ENCODE data around the gene TLE7. TPM values are rescaled to one million over a fixed set of nuclear protein-coding genes. Genes with fewer than 3 reads are reported as not detected.
A peak's percentile ranks its signal among the peaks of the same experiment; 100 is the strongest.

Gene TLE7
- total and polyA plus RNA-seq, 5 donors from 2014 or later: not detected

DNA sequence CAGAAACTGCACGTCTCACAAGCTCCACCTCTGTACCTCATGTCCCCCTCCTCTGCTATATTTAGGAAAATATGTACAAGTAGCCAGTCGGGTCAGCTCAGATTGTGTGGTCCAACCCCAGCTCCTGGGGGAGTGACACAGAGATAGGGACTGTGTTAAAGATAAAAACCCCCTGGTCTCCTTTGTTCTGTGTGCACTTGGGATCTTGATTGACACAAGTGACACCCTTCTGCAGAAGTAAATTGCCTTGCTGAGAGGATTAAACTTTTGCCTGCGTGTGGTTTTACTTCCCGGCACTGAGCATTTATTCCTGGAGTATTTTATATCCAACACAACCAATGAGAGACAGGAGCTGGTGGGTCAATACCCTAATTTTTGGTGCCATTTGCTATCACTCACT is 37.5 kb downstream of the TLE7 start:
- Histone ChIP-seq H3K27ac (ENCODE audit: insufficient read depth, low read length, poor library complexity, severe bottlenecking) (no peak overlapping the region), H3K4me1 (ENCODE audit: control insufficient read depth, insufficient read depth, low read length, poor library complexity, severe bottlenecking) (peaks cover 4% of the 10 kb centered on the region), H3K4me3 (ENCODE audit: low read depth, low read length) (no peak overlapping the region), H3K36me3 (ENCODE audit: control insufficient read depth, insufficient read depth, low read length) (no peaks in the 10 kb centered on the region), H3K27me3 (ENCODE audit: control insufficient read depth, insufficient read depth, low read length) (peaks cover 2% of the 10 kb centered on the region), H3K9me3 (ENCODE audit: control insufficient read depth in 2 of 2, low read length in 2 of 2) (no peaks in the 10 kb centered on the region)
- ATAC-seq (ENCODE audit: low read depth in 2 of 2) (no peak), DNase-seq (no peak)
- Mint-ChIP-seq H3K4me3 (no peak overlapping the region), H3K36me3 (no peaks in the 10 kb centered on the region), H3K27me3 (peaks cover 6% of the 10 kb centered on the region), H3K4me1 (peaks cover 0 to 15% (median 8%) of the 10 kb centered on the region in 4 donors), H3K27ac (no peak overlapping the region), H3K9me3 (peaks cover 0 to 10% (median 0%) of the 10 kb centered on the region in 7 donors)

GRCh38 chr16:71402674-71403073 is 39.2 kb downstream of the TLE7 start:
- Histone ChIP-seq H3K27ac (ENCODE audit: insufficient read depth, low read length, poor library complexity, severe bottlenecking) (no peak overlapping the region), H3K27me3 (ENCODE audit: control insufficient read depth, insufficient read depth, low read length) (no peaks in the 10 kb centered on the region), H3K9me3 (ENCODE audit: control insufficient read depth in 2 of 2, low read length in 2 of 2) (no peaks in the 10 kb centered on the region), H3K4me1 (ENCODE audit: control insufficient read depth, insufficient read depth, low read length, poor library complexity, severe bottlenecking) (peaks cover 1% of the 10 kb centered on the region), H3K4me3 (ENCODE audit: low read depth, low read length) (no peak overlapping the region), H3K36me3 (ENCODE audit: control insufficient read depth, insufficient read depth, low read length) (no peaks in the 10 kb centered on the region)
- Mint-ChIP-seq H3K27me3 (peaks cover 6% of the 10 kb centered on the region), H3K36me3 (no peaks in the 10 kb centered on the region), H3K4me3 (no peak overlapping the region), H3K9me3 (peaks cover 0 to 10% (median 0%) of the 10 kb centered on the region in 7 donors), H3K27ac (no peak overlapping the region), H3K4me1 (peaks cover 0 to 9% (median 5%) of the 10 kb centered on the region in 4 donors)
- DNase-seq (no peak), ATAC-seq (ENCODE audit: low read depth in 2 of 2) (no peak)

DNA sequence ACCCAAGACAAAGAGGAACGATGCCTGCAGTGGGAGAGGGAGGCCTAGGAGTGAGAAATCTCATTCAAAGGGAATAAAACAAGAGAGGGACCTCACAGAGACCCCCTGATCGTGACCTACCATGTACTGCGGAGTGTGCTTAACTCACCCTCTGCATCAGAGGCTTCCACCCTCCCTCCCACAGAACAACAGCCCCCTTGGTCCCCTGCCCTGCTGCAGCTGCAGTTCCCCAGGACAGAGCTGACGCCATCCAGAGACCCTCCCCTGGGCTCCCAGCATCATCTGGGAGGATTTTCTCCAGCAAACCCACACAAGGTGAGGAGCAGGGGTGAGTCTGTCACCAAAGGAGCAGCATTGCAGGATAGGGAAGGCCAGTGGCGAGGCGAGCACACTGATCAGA is 39.8 kb downstream of the TLE7 start:
- H3K4me3 Mint-ChIP-seq: no peak overlapping the region

DNA sequence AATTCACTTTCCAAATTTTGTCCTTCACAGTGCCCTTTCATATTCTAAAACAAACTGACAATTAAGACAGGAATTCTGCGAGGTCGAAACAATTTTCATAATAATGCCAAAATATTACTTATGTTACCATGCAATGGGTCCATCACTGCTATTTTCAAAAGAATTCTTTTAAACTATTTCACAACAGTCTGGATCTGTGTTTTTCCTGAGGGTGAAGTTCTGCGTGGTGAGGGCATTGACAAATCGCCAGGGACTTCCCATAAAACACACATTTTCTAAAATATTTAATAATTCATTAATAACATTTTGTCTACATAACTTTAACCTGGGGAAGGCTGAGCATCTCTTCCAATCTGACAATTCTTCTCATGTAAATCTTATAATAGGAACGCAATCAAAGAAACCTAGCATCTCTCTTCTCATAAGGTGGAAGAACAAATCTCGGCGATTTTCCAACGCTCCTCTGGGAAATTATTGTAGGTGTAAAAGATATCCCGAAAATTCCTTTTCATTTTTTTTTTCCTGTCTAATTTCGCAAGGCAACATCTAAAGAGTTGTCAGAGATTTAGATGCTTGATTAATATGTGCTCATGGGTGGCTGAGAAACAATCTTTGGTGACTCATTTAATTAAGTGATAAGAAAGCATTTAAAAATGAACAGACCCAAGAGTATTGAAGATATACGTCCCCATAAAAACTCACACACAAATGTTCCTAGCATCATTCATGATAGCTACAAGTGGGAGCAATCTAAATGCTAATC is 41.9 kb downstream of the TLE7 start:
- Mint-ChIP-seq H3K4me3 (no peak overlapping the region), H3K4me1 (peaks cover 0 to 4% (median under 1%) of the 10 kb centered on the region in 4 donors), H3K9me3 (peaks cover 0 to 7% (median 0%) of the 10 kb centered on the region in 7 donors), H3K27ac (no peak overlapping the region), H3K27me3 (peaks cover 9% of the 10 kb centered on the region), H3K36me3 (no peaks in the 10 kb centered on the region)
- Histone ChIP-seq H3K27me3 (ENCODE audit: control insufficient read depth, insufficient read depth, low read length) (no peaks in the 10 kb centered on the region), H3K27ac (ENCODE audit: insufficient read depth, low read length, poor library complexity, severe bottlenecking) (no peak overlapping the region), H3K4me3 (ENCODE audit: low read depth, low read length) (no peak overlapping the region), H3K9me3 (ENCODE audit: control insufficient read depth in 2 of 2, low read length in 2 of 2) (no peaks in the 10 kb centered on the region), H3K4me1 (ENCODE audit: control insufficient read depth, insufficient read depth, low read length, poor library complexity, severe bottlenecking) (no peaks in the 10 kb centered on the region), H3K36me3 (ENCODE audit: control insufficient read depth, insufficient read depth, low read length) (no peaks in the 10 kb centered on the region)
- DNase-seq: no peak
- no peak for ATAC-seq (ENCODE audit: low read depth in 2 of 2)

More for the DNA sequence above, 39.8 kb downstream of the TLE7 start:
- H3K9me3 Mint-ChIP-seq: peaks cover 0 to 10% (median 0%) of the 10 kb centered on the region in 7 donors
- DNase-seq (no peak), ATAC-seq (ENCODE audit: low read depth in 2 of 2) (no peak)
- Histone ChIP-seq H3K36me3 (ENCODE audit: control insufficient read depth, insufficient read depth, low read length) (no peaks in the 10 kb centered on the region), H3K9me3 (ENCODE audit: control insufficient read depth in 2 of 2, low read length in 2 of 2) (no peaks in the 10 kb centered on the region), H3K27me3 (ENCODE audit: control insufficient read depth, insufficient read depth, low read length) (no peaks in the 10 kb centered on the region), H3K4me1 (ENCODE audit: control insufficient read depth, insufficient read depth, low read length, poor library complexity, severe bottlenecking) (no peaks in the 10 kb centered on the region), H3K27ac (ENCODE audit: insufficient read depth, low read length, poor library complexity, severe bottlenecking) (no peak overlapping the region), H3K4me3 (ENCODE audit: low read depth, low read length) (no peak overlapping the region)
- H3K4me1 Mint-ChIP-seq: peaks cover 0 to 4% (median 3%) of the 10 kb centered on the region in 4 donors
- H3K36me3 Mint-ChIP-seq: no peaks in the 10 kb centered on the region
- H3K27ac Mint-ChIP-seq: no peak overlapping the region
- peaks cover 6% of the 10 kb centered on the region for H3K27me3 Mint-ChIP-seq

DNA sequence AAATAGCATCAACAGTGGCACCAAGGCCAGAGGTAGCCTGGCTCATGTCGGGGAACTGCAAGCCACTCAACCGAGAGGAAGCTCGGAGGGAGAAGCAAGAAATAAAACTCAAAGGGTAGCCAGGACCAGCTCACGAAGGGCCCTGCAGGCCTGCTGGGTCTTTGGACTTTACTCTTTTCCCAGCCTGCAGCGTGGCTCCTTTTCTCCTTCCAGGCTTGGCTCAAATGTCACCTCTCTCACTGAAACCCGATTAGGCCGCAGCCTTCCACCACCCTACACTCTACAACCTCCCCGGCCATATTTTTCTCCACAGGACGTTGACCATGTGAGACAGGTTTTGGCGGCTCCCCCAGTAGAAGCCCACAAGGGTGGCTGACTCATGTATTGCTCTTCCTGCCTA is 45.3 kb downstream of the TLE7 start:
- Mint-ChIP-seq H3K27me3 (peaks cover 11% of the 10 kb centered on the region), H3K4me1 (peaks cover 0 to 2% (median 0%) of the 10 kb centered on the region in 4 donors), H3K9me3 (peaks cover 0 to 3% (median 0%) of the 10 kb centered on the region in 7 donors), H3K36me3 (no peaks in the 10 kb centered on the region), H3K4me3 (no peak overlapping the region), H3K27ac (no peak overlapping the region)
- no peaks in the 10 kb centered on the region for H3K27me3 ChIP-seq (ENCODE audit: control insufficient read depth, insufficient read depth, low read length)
- ATAC-seq (ENCODE audit: low read depth in 2 of 2): no peak
- no peaks in the 10 kb centered on the region for H3K9me3 ChIP-seq (ENCODE audit: control insufficient read depth in 2 of 2, low read length in 2 of 2)
- H3K4me1 ChIP-seq (ENCODE audit: control insufficient read depth, insufficient read depth, low read length, poor library complexity, severe bottlenecking): no peaks in the 10 kb centered on the region
- H3K36me3 ChIP-seq (ENCODE audit: control insufficient read depth, insufficient read depth, low read length): no peaks in the 10 kb centered on the region
- no peak for DNase-seq
- H3K27ac ChIP-seq (ENCODE audit: insufficient read depth, low read length, poor library complexity, severe bottlenecking): no peak overlapping the region
- no peak overlapping the region for H3K4me3 ChIP-seq (ENCODE audit: low read depth, low read length)

DNA sequence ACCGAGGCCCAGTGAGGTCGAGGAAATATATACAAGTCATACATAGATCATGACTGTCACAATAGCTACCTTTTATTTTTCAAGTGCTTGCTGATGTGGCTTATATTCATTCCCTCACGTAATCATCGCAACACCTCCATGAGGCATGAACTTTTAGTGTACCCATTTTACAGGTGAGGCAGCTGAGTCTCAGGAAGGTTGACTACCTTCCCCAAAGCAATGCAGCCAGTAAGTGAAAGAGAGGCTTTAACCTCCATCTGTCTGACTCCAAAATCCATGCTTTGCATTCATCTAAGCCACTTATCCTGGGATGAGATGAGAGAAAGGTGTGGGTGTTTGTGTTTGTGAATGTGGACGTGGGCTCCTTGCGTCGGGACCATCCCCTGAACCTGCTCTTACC is 52.5 kb downstream of the TLE7 start:
- H3K9me3 ChIP-seq (ENCODE audit: control insufficient read depth in 2 of 2, low read length in 2 of 2): no peaks in the 10 kb centered on the region
- DNase-seq (no peak), ATAC-seq (ENCODE audit: low read depth in 2 of 2) (no peak)
- no peaks in the 10 kb centered on the region for H3K4me1 ChIP-seq (ENCODE audit: control insufficient read depth, insufficient read depth, low read length, poor library complexity, severe bottlenecking)
- Mint-ChIP-seq H3K27ac (no peak overlapping the region), H3K9me3 (no peaks in the 10 kb centered on the region), H3K4me1 (peaks cover 0 to 6% (median 0%) of the 10 kb centered on the region in 4 donors), H3K27me3 (peaks cover 11% of the 10 kb centered on the region), H3K4me3 (no peak overlapping the region), H3K36me3 (no peaks in the 10 kb centered on the region)
- no peak overlapping the region for H3K27ac ChIP-seq (ENCODE audit: insufficient read depth, low read length, poor library complexity, severe bottlenecking)
- no peak overlapping the region for H3K4me3 ChIP-seq (ENCODE audit: low read depth, low read length)
- H3K36me3 ChIP-seq (ENCODE audit: control insufficient read depth, insufficient read depth, low read length): no peaks in the 10 kb centered on the region
- H3K27me3 ChIP-seq (ENCODE audit: control insufficient read depth, insufficient read depth, low read length): no peaks in the 10 kb centered on the region

GRCh38 chr16:71387045-71387871 is 54.6 kb downstream of the TLE7 start:
- Histone ChIP-seq H3K27ac (ENCODE audit: insufficient read depth, low read length, poor library complexity, severe bottlenecking) (no peak overlapping the region), H3K9me3 (ENCODE audit: control insufficient read depth in 2 of 2, low read length in 2 of 2) (no peaks in the 10 kb centered on the region), H3K27me3 (ENCODE audit: control insufficient read depth, insufficient read depth, low read length) (no peaks in the 10 kb centered on the region), H3K4me1 (ENCODE audit: control insufficient read depth, insufficient read depth, low read length, poor library complexity, severe bottlenecking) (no peaks in the 10 kb centered on the region), H3K36me3 (ENCODE audit: control insufficient read depth, insufficient read depth, low read length) (no peaks in the 10 kb centered on the region), H3K4me3 (ENCODE audit: low read depth, low read length) (no peak overlapping the region)
- H3K27me3 Mint-ChIP-seq: peaks cover 11% of the 10 kb centered on the region
- H3K4me3 Mint-ChIP-seq: no peak overlapping the region
- H3K4me1 Mint-ChIP-seq: peaks cover 0 to 6% (median 0%) of the 10 kb centered on the region in 4 donors
- ATAC-seq (ENCODE audit: low read depth in 2 of 2) (no peak), DNase-seq (no peak)
- H3K27ac Mint-ChIP-seq: peak overlapping the region in 1 of 3 donors; percentile 53
- no peaks in the 10 kb centered on the region for H3K9me3 Mint-ChIP-seq
- no peaks in the 10 kb centered on the region for H3K36me3 Mint-ChIP-seq

Data from CD4-positive, CD25-positive, alpha-beta regulatory T cell (primary cell).